NB4 (cell line): ENCODE results near the gene PLA2G2D.

Experiments
- POLR2A ChIP-seq: IDR thresholded peaks from 2 replicates; pipeline ENCODE4 v1.6.1; 2011; ENCODE audit warnings: mild to moderate bottlenecking; ENCODE audit not compliant: insufficient read length; ENCODE audit errors: extremely low read depth
- TF ChIP-seq, protein P1 (sequence below): IDR thresholded peaks from one replicate; pipeline ENCODE4 v1.5.1; 2012; ENCODE audit warnings: low read depth, low read length
- TF ChIP-seq, protein P2 (sequence below): IDR thresholded peaks from 2 replicates; pipeline ENCODE4 v1.6.1; 2011; ENCODE audit warnings: low read depth, low read length

- TF ChIP-seq, protein P1, sequence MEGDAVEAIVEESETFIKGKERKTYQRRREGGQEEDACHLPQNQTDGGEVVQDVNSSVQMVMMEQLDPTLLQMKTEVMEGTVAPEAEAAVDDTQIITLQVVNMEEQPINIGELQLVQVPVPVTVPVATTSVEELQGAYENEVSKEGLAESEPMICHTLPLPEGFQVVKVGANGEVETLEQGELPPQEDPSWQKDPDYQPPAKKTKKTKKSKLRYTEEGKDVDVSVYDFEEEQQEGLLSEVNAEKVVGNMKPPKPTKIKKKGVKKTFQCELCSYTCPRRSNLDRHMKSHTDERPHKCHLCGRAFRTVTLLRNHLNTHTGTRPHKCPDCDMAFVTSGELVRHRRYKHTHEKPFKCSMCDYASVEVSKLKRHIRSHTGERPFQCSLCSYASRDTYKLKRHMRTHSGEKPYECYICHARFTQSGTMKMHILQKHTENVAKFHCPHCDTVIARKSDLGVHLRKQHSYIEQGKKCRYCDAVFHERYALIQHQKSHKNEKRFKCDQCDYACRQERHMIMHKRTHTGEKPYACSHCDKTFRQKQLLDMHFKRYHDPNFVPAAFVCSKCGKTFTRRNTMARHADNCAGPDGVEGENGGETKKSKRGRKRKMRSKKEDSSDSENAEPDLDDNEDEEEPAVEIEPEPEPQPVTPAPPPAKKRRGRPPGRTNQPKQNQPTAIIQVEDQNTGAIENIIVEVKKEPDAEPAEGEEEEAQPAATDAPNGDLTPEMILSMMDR = no peak
- no peak for TF ChIP-seq POLR2A
- TF ChIP-seq, protein P2, sequence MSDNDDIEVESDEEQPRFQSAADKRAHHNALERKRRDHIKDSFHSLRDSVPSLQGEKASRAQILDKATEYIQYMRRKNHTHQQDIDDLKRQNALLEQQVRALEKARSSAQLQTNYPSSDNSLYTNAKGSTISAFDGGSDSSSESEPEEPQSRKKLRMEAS = no peak
Measured at GRCh38 chr1:20120796-20121195, 1.5 kb upstream of the PLA2G2D start.
